BJ (cell line): ENCODE results near the gene TBCEL. TPM values are rescaled to one million over a fixed set of nuclear protein-coding genes. Genes with fewer than 3 reads are reported as not detected.

Experiments
- CTCF ChIA-PET: fragments of 350-600 bp; formaldehyde crosslinking; extraction: SDS; loops from one replicate; lab custom pipeline; 2021; ENCODE audit warnings: antibody characterized with exemption, inconsistent platforms; lab: Yijun Ruan, JAX
- POLR2A ChIA-PET: fragments of 300-600 bp; sonication (Branson Sonifier 250); formaldehyde crosslinking; extraction: SDS; loops from one replicate; lab custom pipeline; 2021; ENCODE audit warnings: antibody characterized with exemption; lab: Charles Lee
- DNase-seq: peaks from one replicate; pipeline ENCODE4 v3.0.0-alpha.2; 2011; ENCODE audit warnings: low read depth
- H3K27me3 ChIP-seq: 2 replicates; pipeline ENCODE4 v1.6.0; 2011; ENCODE audit warnings: low read length; ENCODE audit not compliant: control insufficient read depth, insufficient read depth
- H3K36me3 ChIP-seq: 2 replicates; pipeline ENCODE4 v1.5.1; 2011; ENCODE audit warnings: low read length; ENCODE audit not compliant: control insufficient read depth, insufficient read depth
- H3K4me3 ChIP-seq: 2 replicates; pipeline ENCODE4 v1.5.1; 2011; ENCODE audit warnings: low read depth, mild to moderate bottlenecking, control low read depth, low read length
- CTCF ChIP-seq: IDR thresholded peaks from 2 replicates; pipeline ENCODE4 v1.5.1; 2011; ENCODE audit warnings: low read depth, mild to moderate bottlenecking, control low read depth, inconsistent platforms, low read length, moderate library complexity; ENCODE audit not compliant: insufficient read depth
- polyA plus RNA-seq: library from polyadenylated mRNA; depleted of rRNA; stranded (reverse); fragments of >200 nt; gene quantifications from 2 replicates; pipeline ENCODE4 v1.2.3, GENCODE V29; 2011

Gene TBCEL
- polyA plus RNA-seq, 1 experiment: 8.6 TPM

- no peak overlapping the region for H3K4me3 ChIP-seq
- H3K27me3 ChIP-seq: no peaks in the 10 kb centered on the region
- H3K36me3 ChIP-seq: no peaks in the 10 kb centered on the region
- DNase-seq: no peak
- CTCF ChIA-PET: no interaction called here
- no peak for TF ChIP-seq CTCF
- POLR2A ChIA-PET: interaction anchor here (0.6 kb wide), 1 partner anchor 64 kb away, joined by 9 read pairs; no protein-coding TSS in a partner anchor
Measured at GRCh38 chr11:121035169-121035755, 11.4 kb downstream of the TBCEL start.

GRCh38 chr11:121035780-121036179 is 11.9 kb downstream of the TBCEL start:
- POLR2A ChIA-PET: no interaction called here
- CTCF ChIA-PET: no interaction called here
- TF ChIP-seq CTCF: no peak
- H3K27me3 ChIP-seq: no peaks in the 10 kb centered on the region
- H3K4me3 ChIP-seq: no peak overlapping the region
- DNase-seq: no peak
- no peaks in the 10 kb centered on the region for H3K36me3 ChIP-seq

- POLR2A ChIA-PET: no interaction called here
- CTCF ChIA-PET: interaction anchor here (1.0 to 1.5 kb wide), 2 partner anchors 27 to 158 kb away, joined by 3 to 4 read pairs; no protein-coding TSS in a partner anchor
Measured at GRCh38 chr11:121037016-121037415, 13.1 kb downstream of the TBCEL start.

GRCh38 chr11:121038648-121039409 is 14.9 kb downstream of the TBCEL start:
- TF ChIP-seq CTCF: no peak
- DNase-seq: no peak
- Histone ChIP-seq H3K36me3 (no peaks in the 10 kb centered on the region; the same call in 1 of the 2 replicates), H3K27me3 (no peaks in the 10 kb centered on the region), H3K4me3 (no peak overlapping the region)
- ChIA-PET CTCF (interaction anchor here (0.8 kb wide), 1 partner anchor 34 kb away, joined by 3 read pairs; no protein-coding TSS in a partner anchor), POLR2A (no interaction called here)

More at GRCh38 chr11:121037016-121037415, 13.1 kb downstream of the TBCEL start:
- H3K4me3 ChIP-seq: no peak overlapping the region
- no peak for TF ChIP-seq CTCF
- no peaks in the 10 kb centered on the region for H3K27me3 ChIP-seq
- DNase-seq: no peak
- H3K36me3 ChIP-seq: no peaks in the 10 kb centered on the region

GRCh38 chr11:121039971-121040613 is 16.2 kb downstream of the TBCEL start:
- TF ChIP-seq CTCF: no peak
- Histone ChIP-seq H3K36me3 (no peaks in the 10 kb centered on the region; the same call in 1 of the 2 replicates), H3K4me3 (no peak overlapping the region), H3K27me3 (no peaks in the 10 kb centered on the region)
- POLR2A ChIA-PET: no interaction called here
- CTCF ChIA-PET: no interaction called here
- DNase-seq: no peak
